Fibroblast of peridontal ligament (primary cell): ENCODE results near the gene RNF213.
"Not testable (repeated sequence)": the region's sequence is repeated elsewhere in the genome, so short reads cannot be mapped to it uniquely, and the experiment has no call there.

Source experiments
- DNase-seq: peaks from one replicate; pipeline ENCODE4 v3.0.0-alpha.2; 2010; ENCODE audit errors: extremely low read depth

The RNF213 gene

GRCh38 chr17:80270836-80271235, 10.2 kb downstream of the RNF213 start:
- no peak for DNase-seq

DNA sequence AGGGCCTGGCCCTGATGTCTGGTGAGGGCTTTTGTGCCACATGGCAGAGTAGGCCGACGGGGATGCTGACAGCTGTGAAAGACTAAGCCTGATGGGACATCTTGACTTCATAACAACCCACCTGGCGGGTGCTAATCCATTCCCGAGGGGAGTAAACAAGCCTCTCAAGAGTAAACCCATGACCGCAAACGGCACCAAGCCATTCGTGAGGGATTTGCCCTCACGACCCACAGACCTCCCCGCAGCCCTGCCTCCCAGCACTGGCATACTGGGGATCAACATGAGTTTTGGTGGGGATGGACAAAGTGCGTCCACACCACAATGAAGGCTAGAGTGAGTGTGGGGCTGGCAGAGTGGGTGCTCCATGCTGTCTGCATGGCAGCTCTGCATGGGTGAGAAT, 11.7 kb downstream of the RNF213 start:
- no peak for DNase-seq

DNA sequence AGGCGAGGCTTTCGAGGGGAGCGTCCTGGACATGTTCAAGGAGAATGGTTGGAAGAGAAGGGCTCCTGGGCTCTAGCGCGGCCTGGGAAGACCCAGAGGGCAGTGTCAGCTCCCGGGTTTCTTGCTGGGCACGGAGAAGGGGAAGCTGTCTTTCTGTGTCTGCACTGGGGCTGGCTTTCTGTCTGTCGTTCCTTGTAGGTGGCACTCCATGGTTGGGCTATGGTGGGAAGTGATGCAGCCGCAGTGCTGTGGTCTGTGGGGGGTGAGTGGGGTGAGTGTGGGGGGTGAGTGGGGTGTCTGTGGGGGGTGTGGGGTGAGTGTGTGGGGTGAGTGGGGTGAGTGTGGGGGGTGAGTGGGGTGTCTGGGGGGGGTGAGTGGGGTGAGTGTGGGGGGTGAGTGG, 13.7 kb downstream of the RNF213 start:
- no peak for DNase-seq

GRCh38 chr17:80274871-80275449, 14.3 kb downstream of the RNF213 start:
- DNase-seq, result no peak

GRCh38 chr17:80275857-80276256, 15.2 kb downstream of the RNF213 start:
- DNase-seq, result not testable (repeated sequence)

- no peak for DNase-seq
Observed at GRCh38 chr17:80277751-80278671, 17.4 kb downstream of the RNF213 start.

GRCh38 chr17:80279895-80280294, 19.2 kb downstream of the RNF213 start:
- DNase-seq, result peak; percentile 85

GRCh38 chr17:80281516-80281915, 20.9 kb downstream of the RNF213 start:
- DNase-seq, result no peak

DNA sequence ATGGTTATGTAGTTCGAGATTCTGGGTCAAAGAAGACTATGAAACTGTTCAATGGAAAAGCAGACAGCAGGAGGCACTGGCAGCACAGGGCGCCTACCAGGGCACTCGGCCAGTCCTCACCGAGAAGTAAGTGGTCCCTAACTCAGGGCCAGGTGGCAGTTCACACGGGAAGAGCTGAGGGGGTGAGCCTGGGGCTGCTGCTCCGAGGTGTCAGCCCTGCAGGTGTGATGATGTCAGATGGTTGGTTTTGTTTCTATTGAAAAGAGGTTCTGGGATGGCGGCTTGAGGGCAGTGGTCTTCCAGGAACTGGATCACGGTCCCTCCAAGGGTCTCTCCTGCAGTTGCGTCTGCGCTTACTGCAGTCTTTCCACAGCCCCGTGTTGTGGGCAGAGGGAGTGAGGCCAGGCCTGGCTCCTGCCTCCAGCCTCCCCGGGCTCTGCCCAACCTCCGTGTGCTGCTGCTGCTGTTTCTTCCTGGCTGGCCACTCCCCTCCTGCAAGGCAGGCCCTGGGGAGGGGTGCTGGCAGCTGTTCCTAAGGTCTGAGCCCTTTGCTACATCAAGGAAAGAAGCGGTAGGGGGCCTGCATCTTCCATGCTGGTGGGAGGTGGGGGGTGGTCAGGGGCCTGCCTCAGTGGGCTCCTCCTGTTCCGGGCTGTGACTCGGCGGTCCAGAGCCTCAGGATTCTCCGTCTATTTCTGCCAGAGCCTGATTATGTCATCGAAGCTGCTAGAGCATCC, 22.6 kb downstream of the RNF213 start:
- no peak for DNase-seq

GRCh38 chr17:80284631-80285030, 24.0 kb downstream of the RNF213 start:
- DNase-seq, result no peak

GRCh38 chr17:80285237-80285920, 24.7 kb downstream of the RNF213 start:
- no peak for DNase-seq

DNA sequence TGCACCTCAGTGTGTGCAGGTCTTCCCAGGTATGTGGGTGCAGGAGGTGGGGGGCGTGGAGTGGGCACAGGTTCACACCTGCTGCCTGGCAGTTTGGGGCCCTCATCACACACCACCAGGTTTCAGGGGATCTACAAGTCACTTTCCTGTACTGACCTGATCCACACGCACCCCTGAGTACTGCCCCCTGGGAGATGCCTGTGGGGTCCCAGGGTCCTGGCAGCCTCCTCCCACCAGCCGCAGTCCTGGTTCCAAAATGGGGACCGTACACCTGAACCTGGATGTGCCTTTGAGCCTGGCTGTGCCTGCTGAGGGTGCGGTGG, 25.9 kb downstream of the RNF213 start:
- no peak for DNase-seq

GRCh38 chr17:80287038-80287437, 26.4 kb downstream of the RNF213 start:
- DNase-seq, result no peak

- no peak for DNase-seq
Observed at GRCh38 chr17:80287806-80288567, 27.3 kb downstream of the RNF213 start.

DNA sequence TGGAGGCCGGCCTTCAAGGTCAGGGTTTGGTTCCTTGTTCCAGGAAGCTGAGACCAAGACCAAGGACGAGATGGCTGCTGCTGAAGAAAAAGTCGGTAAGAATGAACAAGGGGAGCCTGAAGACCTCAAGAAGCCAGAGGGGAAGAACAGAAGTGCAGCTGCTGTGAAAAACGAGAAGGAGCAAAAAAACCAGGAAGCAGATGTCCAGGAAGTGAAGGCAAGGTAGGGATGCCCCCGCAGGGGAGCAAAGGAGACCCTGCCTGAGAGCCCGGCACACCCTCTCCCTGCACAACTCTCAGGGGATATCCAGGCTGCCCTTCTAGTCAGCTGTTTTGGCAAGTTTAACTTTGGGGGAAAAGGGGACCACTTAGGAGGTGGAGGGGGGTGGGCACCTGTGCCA, 29.0 kb downstream of the RNF213 start:
- DNase-seq, result no peak

DNA sequence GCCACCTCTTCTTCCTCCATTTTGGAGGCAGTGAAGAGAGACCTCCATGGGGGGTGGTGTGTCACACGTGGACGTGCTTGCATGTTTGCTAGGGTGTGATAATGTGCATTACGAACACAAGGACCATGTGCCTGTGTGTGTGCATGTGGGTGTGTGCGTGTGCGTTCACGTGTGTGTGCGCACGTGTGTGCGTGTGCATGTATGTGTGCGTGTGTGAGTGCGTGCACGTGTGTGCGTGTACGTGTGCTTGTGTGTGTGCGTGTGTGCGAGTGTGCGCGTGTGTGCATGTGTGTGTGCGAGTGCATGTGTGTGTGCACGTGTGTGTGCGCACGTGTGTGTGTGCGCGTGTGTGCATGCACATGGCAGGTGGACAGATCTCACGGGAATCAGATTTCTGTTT, 29.5 kb downstream of the RNF213 start:
- DNase-seq, result no peak

- no peak for DNase-seq
Observed at GRCh38 chr17:80291260-80291659, 30.6 kb downstream of the RNF213 start.

GRCh38 chr17:80291691-80292487, 31.2 kb downstream of the RNF213 start:
- no peak for DNase-seq

DNA sequence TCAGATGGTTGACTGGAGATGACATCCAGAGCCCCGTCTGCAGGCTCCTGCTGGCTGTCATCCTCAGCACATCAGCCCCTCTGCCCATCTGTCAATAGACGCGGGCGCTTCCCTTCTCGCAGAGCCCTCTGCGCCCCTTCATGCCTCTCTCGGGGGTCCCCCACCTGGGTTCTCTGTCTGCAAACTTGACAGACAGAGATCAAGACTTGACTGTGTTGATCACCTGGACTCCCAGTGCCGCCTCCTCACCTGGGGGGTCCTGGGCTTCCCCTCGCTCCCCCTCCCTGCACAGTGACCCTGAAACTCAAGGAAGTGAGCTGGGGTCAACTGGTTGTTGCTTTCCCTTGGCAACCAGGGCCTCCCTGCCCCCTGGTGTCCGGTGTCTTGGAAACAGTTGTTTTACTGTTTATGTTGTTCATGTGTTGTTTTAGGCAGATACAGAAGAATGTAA, 31.9 kb downstream of the RNF213 start:
- no peak for DNase-seq

- no peak for DNase-seq
Observed at GRCh38 chr17:80294210-80294609, 33.6 kb downstream of the RNF213 start.

GRCh38 chr17:80294653-80295052, 34.0 kb downstream of the RNF213 start:
- DNase-seq, result no peak
